HepG2 (cell line): ENCODE data around the gene MACROH2A1.

Source experiments
- CEBPB ChIP-seq: IDR thresholded peaks from 2 replicates; pipeline ENCODE4 v1.6.1; 2011; ENCODE audit warnings: low read depth, low read length, improper control_type of control experiment, borderline replicate concordance
- GABPA ChIP-seq, 2 experiments: IDR thresholded peaks; 2 replicates each; pipeline ENCODE4 v1.6.1; 2011 to 2016; ENCODE audit warnings: low read depth in 2 of 2, low read length in 1 of 2, missing biosample characterization in 1 of 2, missing genetic modification characterization in 1 of 2
- GZF1 ChIP-seq: sonication (generic); formaldehyde crosslinking; IDR thresholded peaks from 2 replicates; pipeline ENCODE4 v1.5.1; 2020; ENCODE audit warnings: mild to moderate bottlenecking, missing genetic modification reagents
- KDM5B ChIP-seq: sonication (generic); formaldehyde crosslinking; IDR thresholded peaks from 2 replicates; pipeline ENCODE4 v1.4.0; 2020; ENCODE audit warnings: missing genetic modification reagents, mild to moderate bottlenecking, borderline replicate concordance
- NFYB ChIP-seq: sonication (generic); formaldehyde crosslinking; IDR thresholded peaks from 2 replicates; pipeline ENCODE4 v1.4.0; 2020; ENCODE audit warnings: missing genetic modification reagents
- RELA ChIP-seq: sonication (generic); formaldehyde crosslinking; IDR thresholded peaks from 2 replicates; pipeline ENCODE4 v1.4.0; 2020; ENCODE audit warnings: missing genetic modification reagents
- TCF7 ChIP-seq: sonication (generic); IDR thresholded peaks from 2 replicates; pipeline ENCODE4 v1.6.1; 2016; ENCODE audit warnings: antibody characterized with exemption, low read depth
- TCF7L2 ChIP-seq: IDR thresholded peaks from 2 replicates; pipeline ENCODE4 v1.6.1; 2011; ENCODE audit warnings: mild to moderate bottlenecking, low read depth, low read length, moderate library complexity
- TF ChIP-seq, protein P1 (sequence below): sonication (generic); formaldehyde crosslinking; IDR thresholded peaks from 2 replicates; pipeline ENCODE4 v1.4.0; 2020; ENCODE audit warnings: missing genetic modification reagents, mild to moderate bottlenecking, borderline replicate concordance

DNA sequence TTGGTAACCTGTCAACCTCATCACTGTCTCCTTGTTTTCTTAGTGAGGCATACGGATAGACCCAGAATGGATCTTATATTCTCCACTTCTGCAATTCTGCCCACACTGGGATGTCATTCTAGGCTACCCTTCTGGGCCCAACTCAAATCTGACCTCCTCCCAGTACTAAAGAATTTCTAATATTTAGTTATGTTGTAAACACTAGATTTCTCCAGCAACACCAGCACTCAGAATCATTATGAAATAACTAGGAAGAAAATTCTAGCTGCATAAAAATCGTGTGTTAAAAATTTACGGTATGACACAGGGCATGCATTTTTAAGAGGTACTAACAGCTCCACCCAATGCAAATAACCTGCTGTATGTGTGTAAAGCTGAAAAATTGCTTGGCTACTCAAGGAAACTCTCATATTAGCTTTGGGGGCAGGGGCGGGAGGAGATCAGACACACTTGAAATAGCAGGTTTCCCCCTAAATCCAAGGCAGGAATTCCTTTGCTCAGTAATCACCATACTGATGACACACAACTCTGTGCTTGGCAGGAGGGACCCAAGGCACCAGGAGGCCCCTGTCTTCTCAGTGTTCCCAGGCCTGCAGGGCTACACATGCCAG is 27.3 kb downstream of the MACROH2A1 start:
- TF ChIP-seq, protein P1, sequence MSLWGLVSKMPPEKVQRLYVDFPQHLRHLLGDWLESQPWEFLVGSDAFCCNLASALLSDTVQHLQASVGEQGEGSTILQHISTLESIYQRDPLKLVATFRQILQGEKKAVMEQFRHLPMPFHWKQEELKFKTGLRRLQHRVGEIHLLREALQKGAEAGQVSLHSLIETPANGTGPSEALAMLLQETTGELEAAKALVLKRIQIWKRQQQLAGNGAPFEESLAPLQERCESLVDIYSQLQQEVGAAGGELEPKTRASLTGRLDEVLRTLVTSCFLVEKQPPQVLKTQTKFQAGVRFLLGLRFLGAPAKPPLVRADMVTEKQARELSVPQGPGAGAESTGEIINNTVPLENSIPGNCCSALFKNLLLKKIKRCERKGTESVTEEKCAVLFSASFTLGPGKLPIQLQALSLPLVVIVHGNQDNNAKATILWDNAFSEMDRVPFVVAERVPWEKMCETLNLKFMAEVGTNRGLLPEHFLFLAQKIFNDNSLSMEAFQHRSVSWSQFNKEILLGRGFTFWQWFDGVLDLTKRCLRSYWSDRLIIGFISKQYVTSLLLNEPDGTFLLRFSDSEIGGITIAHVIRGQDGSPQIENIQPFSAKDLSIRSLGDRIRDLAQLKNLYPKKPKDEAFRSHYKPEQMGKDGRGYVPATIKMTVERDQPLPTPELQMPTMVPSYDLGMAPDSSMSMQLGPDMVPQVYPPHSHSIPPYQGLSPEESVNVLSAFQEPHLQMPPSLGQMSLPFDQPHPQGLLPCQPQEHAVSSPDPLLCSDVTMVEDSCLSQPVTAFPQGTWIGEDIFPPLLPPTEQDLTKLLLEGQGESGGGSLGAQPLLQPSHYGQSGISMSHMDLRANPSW (CRISPR knock-in tag): no peak
- no peak for TF ChIP-seq GZF1 (CRISPR knock-in tag)
- TF ChIP-seq GABPA (IDR thresholded peaks at IDR 0.05; ENCODE audit: low read depth, low read length): no peak
- no peak for TF ChIP-seq GABPA (CRISPR knock-in tag; IDR thresholded peaks at IDR 0.05; ENCODE audit: low read depth)
- no peak for TF ChIP-seq CEBPB
- TF ChIP-seq TCF7: no peak
- TF ChIP-seq KDM5B: no peak
- no peak for TF ChIP-seq RELA (CRISPR knock-in tag)
- TF ChIP-seq NFYB: no peak
- no peak for TF ChIP-seq TCF7L2
